Measurements from ENCODE around the gene CORO7. TPM values are rescaled to one million over a fixed set of nuclear protein-coding genes. Genes with fewer than 3 reads are reported as not detected.
"Not testable (repeated sequence)": the region's sequence is repeated elsewhere in the genome, so short reads cannot be mapped to it uniquely, and the experiment has no call there.

Gene CORO7
- total RNA-seq, 1 donor from 2014 or later: 51.5 TPM

DNA sequence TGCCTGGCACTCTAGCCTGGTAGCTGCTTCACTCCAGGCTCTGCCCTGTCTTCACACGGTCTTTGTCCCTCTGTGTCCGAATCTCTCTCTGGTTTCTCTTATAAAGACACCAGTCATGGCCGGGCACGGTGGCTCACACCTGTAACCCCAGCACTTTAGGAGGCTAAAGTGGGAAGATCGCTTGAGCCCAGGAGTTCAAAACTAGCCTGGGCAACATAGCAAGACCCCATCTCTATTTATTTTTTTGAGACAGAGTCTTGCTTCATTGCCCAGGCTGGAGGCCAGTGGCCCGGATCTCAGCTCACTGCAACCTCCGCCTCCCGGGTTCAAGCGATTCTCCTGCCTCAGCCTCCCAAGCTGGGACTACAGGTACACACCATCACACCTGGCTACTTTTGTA, 82.7 kb downstream of the CORO7 start:
- DNase-seq (ENCODE audit: low spot score); intact Hi-C loops (cut with DNase I); ATAC-seq: not testable (repeated sequence)

DNA sequence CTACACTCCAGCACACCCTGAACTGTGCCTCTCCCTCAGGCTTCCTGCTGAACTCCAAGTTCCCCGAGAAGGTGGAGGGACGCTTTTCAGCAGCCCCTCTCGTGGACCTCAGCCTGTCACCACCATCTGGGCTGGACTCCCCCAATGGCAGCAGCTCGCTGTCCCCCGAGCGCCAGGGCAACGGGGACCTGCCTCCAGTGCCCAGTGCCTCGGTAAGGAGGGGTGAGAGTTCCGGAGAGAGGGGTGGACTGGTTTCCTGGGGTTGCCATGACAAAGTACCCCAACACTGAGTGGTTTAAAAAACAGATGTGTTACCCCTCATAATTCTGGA, 83.1 kb downstream of the CORO7 start:
- DNase-seq (ENCODE audit: low spot score) (no peak), ATAC-seq (no peak)
- intact Hi-C loops (cut with DNase I): no loop called here

DNA sequence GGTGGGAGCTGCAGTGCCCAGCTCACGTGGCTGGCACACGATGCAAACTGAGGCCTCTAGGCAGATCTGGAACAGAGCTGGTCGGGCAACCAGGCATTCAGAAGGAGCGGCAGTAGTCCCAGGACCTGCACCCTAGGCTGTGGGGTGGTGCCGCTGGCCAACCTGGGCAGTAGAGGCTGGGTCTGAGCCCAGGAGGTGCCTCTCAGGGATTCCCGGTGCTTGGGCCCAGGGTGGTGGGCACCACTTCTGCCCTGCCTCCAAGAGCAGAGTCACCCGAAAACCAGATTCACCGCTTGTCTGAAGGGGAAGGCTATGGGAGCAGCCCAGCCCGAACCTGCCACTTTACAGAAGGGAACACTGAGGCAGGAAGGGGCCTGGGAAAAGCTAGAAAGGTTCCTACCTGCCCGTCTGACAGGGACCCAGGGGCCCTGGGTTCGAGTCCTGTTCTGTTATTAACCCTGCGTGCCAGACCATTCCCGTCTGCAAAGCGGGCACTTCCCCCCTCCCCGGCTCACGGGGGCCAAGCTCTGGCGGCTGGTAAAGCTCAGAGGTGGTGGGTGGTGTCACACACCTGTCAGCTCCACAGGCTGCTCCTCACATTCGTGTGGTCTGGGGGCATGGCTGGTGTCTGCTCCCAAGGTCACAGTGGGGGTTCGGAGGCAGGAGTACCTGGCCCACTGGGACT, 83.6 kb downstream of the CORO7 start:
- intact Hi-C loops (cut with DNase I): no loop called here
- DNase-seq (ENCODE audit: low spot score): no peak
- ATAC-seq: no peak

DNA sequence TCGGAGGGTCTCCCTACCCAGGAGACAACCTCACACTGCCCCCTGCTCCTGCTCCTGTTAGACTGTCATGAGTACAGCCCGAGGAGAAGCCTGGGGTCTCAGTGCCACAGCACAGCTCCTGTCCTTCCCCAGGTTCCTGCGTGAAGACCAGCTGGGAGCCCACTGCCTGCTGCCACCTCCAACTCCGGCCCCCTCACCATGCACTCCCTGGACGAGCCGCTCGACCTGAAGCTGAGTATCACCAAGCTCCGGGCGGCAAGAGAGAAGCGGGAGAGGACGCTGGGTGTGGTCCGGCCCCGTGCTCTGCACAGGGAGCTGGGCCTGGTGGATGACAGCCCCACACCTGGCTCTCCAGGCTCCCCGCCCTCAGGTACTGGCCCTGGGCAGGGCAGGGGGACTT, 84.3 kb downstream of the CORO7 start:
- ATAC-seq: no peak
- DNase-seq (ENCODE audit: low spot score): no peak
- intact Hi-C loops (cut with DNase I): no loop called here

DNA sequence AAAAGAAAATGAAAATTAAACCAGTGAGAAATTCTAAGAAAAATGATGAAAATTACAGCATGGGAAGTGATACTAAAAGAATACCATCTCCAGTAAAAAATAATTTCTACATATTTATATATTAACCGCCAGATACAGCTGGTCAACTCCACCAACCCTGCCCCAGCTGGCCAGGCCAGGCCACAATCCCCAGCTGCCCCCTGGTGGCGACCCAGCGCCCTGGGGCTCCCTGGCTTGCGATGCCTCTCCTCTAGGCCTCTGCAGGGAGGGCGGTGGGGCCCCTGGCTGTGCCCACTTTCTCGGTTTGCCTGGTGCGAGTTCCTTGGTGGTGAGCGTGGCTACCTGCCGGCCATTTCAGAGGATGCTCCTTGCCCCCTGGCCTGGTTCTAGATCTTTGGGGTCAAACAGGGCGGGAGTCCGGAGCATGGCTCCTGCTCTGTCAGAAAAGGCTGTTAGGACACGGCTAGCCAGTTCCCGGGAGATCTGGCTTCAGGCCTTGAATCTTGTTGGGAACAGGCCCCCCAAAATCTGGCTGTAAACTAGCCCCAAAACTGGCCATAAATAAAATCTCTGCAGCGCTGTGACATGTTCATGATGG, 86.0 kb downstream of the CORO7 start:
- ATAC-seq (peak; percentile 72), DNase-seq (ENCODE audit: low spot score) (peak; percentile 92)
- intact Hi-C loops (cut with DNase I): no loop called here

GRCh38 chr16:4328782-4329775, 87.3 kb downstream of the CORO7 start:
- ATAC-seq: peak; percentile 2
- no peak for DNase-seq (ENCODE audit: low spot score)
- intact Hi-C loops (cut with DNase I): loop anchor here (5.0 kb wide), 1 partner anchor 37 kb away; no protein-coding TSS in a partner anchor

GRCh38 chr16:4328046-4328781, 88.2 kb downstream of the CORO7 start:
- ATAC-seq (peak; percentile 87), DNase-seq (ENCODE audit: low spot score) (peak; percentile 88)
- intact Hi-C loops (cut with DNase I): loop anchor here (5.0 kb wide), 1 partner anchor 36 kb away; no protein-coding TSS in a partner anchor

DNA sequence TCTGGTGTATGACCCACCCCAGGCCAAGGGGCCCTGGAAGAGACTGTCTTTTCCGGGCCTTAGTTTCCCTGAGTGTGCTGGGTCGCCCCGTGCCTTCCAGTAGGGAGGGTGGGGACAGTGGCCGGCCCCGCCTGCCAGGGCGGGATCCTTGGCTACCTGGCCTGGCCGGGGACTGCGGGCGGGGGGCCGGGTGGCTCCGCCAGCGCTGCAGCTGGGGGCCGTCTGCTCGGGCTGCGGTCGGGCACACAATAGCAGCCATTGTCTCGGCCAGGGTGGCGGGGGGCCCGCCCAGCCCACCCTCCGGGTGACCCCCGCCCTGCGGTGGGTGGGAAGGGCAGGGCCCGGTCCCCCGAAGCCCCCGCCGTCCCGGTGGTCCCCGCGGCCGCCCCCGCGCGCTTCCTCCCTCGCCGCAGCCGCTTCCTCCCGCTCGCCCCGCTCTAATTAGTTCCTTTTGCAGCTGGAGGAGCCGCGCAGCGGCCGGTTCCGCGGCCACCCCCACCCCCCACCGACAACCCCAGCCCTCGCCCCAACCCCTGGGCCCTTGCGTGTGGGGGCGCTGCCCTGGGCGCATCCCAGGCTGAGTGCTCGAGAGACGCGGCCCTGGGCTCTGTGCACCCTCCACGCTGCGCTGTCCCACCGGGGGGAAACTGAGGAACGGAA, 88.9 kb downstream of the CORO7 start:
- ATAC-seq (no peak), DNase-seq (ENCODE audit: low spot score) (no peak)
- intact Hi-C loops (cut with DNase I): loop anchor here (5.0 kb wide), 1 partner anchor 35 kb away; no protein-coding TSS in a partner anchor

DNA sequence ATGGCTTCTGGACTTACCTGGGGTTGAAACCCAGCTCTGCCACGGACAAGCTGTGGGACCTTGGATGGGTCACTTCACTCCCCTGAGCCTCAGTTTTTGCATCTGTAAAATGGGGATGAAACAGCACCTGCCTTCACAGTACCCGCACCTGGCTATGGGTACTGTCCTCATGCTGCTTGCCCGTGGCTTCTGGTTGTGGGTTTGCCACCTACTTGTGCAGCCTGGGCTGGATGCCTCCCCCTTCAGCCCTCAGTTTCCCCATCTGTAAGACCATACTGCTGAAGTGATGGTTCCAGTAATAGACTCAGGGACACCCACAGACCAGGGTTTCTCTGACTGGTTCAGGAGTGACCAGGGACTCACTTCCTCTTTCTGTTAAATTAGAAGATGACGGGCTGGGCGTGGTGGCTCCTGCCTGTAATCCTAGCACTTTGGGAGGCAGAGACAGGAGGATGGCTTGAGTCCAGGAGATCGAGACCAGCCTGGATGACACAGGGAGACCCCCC, 91.1 kb downstream of the CORO7 start:
- no peak for ATAC-seq
- DNase-seq (ENCODE audit: low spot score): no peak
- intact Hi-C loops (cut with DNase I): loop anchor here (5.0 kb wide), 1 partner anchor 33 kb away; no protein-coding TSS in a partner anchor

- intact Hi-C loops (cut with DNase I): loop anchor here (5.0 kb wide), 1 partner anchor 32 kb away; no protein-coding TSS in a partner anchor
- no peak for DNase-seq (ENCODE audit: low spot score)
- ATAC-seq: no peak
These were observed 91.7 kb downstream of the CORO7 start for GRCh38 chr16:4324492-4325252.

- intact Hi-C loops (cut with DNase I): no loop called here
- peak; percentile 85 for DNase-seq (ENCODE audit: low spot score)
- peak; percentile 76 for ATAC-seq
These were observed 92.4 kb downstream of the CORO7 start for GRCh38 chr16:4323845-4324488.

DNA sequence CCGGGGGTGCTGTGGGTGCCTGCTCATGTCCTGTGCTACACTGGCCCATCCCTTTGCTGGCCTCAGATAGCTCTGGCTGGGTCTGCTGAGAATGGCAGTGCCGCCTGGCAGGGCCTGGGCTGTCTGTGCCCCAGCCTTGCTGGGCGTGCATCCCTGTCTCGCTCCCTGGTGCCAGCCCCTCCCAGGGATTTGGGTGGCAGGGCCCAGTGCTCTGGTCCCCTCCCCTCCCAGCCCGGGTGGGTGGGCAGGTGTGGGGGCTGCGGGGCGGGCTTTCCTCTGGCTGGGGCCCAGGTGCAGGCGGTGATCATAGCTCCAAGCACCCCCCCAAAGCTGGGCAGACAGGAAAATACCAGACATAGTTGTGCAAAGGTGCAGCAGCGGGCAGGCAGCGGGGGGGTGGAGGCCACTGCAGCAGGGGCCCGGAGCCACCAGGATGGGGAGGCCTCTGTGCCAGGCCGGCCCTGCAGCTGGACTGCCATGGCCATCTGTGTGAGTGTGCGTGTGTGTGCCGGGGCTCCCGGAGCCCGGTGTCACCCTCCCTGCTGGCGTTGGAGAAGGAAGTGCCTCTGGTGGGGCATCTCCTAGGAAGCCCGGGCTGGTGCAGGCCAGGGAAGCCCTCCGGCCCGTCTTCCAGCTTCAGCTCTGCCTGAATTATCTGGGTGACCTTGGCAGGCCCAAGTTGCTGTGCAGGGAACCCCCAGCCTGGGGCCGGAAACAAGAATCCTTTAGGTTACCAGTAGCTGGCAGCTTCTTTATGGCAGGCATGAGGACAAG, 93.1 kb downstream of the CORO7 start:
- intact Hi-C loops (cut with DNase I): no loop called here
- no peak for ATAC-seq
- DNase-seq (ENCODE audit: low spot score): peak; percentile 52

DNA sequence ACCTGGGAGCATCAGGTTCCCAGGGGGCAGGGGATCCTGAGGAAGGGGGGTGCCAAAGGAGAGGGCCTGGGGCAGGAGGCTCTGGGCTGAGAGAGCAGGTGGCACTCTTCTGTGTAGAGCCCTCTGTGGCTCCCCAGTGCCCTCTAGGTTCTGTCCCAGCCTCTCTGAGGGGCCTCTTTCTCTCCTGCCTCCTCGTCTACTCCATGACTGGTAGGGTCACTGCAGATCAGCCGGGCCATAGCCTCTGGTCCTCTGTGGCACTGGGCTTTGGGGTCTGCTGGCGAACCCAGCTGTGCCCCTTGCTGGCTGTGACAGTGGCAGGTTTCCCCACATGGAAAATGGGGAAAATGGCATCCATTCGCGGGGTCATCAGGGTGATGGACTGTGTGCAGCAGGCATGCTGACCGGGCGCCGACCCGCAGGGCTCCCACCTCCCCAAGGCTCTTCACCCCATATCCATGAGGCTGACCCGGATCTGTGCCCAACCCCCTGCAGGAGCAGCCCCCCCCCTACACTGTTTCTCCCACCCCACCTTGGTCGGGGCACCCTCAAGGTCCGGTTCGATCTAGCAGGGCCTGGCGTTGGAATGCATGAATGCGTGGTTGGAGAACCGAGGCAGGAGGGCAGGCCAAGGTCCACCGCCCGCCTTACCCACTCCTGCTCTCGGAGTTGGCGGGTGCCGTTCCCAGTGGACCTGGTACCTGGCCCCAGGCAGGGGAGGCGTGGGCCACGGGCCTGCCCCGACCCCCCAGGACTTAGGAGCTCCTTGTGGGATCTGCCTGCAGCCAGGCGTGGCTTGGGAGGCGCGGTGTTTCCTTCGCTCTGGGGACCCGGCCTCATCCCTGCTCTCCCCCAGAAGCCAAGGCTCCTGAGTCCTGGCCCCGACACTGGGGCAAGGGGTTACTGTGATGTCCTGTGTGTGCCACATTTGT, 94.0 kb downstream of the CORO7 start:
- no peak for ATAC-seq
- no peak for DNase-seq (ENCODE audit: low spot score)
- intact Hi-C loops (cut with DNase I): no loop called here

DNA sequence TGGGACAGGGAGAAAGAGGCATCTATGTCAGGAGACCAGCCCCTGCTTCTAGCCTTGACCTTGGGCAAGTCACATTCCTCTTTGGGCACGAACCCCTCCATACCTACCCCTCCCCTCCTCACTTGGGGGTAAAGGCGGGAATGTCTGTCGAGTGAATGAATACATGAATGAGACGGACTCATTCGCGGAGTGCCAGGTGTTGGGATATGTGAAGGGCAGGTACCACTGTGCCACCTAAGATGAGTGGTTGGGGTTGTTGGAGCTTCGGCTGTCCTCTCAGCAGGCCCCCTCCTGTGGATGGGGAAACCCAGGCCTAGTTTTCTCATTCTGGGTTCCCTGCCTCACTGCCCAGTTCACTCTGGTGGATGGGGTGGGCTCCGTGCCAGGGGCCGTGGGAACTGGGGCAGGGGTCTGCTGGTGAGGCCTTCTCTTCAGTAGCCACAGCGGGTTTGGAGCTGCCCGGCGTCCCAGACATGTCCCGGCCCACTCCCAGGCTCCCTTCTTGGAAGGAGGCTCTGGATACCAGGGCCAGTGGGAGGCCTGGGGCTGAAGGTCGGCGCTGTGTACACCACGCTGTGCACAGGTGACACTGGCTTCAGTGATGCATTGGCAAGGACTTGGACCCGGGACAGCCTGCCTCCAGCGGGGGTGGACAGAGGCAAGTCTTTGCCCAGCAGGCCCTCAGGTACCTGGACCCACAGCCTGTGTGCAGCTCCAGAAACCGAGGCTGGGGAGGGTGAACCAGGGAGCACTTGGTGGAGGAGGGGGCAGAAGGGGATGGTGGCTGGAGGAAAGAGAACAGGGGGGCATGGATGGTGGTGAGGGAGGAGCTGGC, 94.9 kb downstream of the CORO7 start:
- DNase-seq (ENCODE audit: low spot score) (no peak), ATAC-seq (no peak)
- intact Hi-C loops (cut with DNase I): no loop called here
